Peyer's patch (tissue), 4 donors: ENCODE data around the gene KCTD2.

Experiments
- CTCF ChIP-seq, 6 experiments: fragments of 450-650 bp in 4 of 6; fragments of 200-600 bp in 2 of 6; sonication (generic) in 1 of 6; IDR thresholded peaks; one replicate each; pipeline ENCODE4 v1.5.1; 2017 to 2019; ENCODE audit warnings: antibody characterized with exemption in 6 of 6, mild to moderate bottlenecking in 3 of 6, moderate library complexity in 1 of 6
- POLR2A ChIP-seq, 2 donors: fragments of 450-650 bp; IDR thresholded peaks; one replicate each; pipeline ENCODE4 v1.5.1; 2017; ENCODE audit warnings: antibody characterized with exemption in 2 of 2, mild to moderate bottlenecking in 2 of 2, moderate library complexity in 2 of 2

GRCh38 chr17:75087558-75088453, 40.8 kb downstream of the KCTD2 start, which contains the start of gene SLC16A5:
- peak; percentile 82 to 83 for TF ChIP-seq POLR2A (IDR thresholded peaks at IDR 0.05)
- no peak for TF ChIP-seq CTCF (IDR thresholded peaks at IDR 0.05)
